ENCODE data around the gene AKT2. TPM values are rescaled to one million over a fixed set of nuclear protein-coding genes. Genes with fewer than 3 reads are reported as not detected.
"Not testable (repeated sequence)": the region's sequence is repeated elsewhere in the genome, so short reads cannot be mapped to it uniquely, and the experiment has no call there.

The AKT2 gene
- polyA plus RNA-seq (ENCODE audit: insufficient read depth in 1 of 5, insufficient read length in 5 of 5, low replicate concordance in 1 of 5) = 100 to 1,000 TPM; 126 to 177 (median 173) TPM
- long read RNA-seq, donor 1, full-length matches to known transcripts = 25 of 69 reads
- long read RNA-seq, donor 1, partial matches to known transcripts = 44 of 69 reads
- long read RNA-seq, donor 1, other reads (novel, unspliced or antisense) = 0 of 69 reads
- long read RNA-seq, donor 2, full-length matches to known transcripts = 21 of 31 reads
- long read RNA-seq, donor 2, partial matches to known transcripts = 10 of 31 reads
- long read RNA-seq, donor 2, other reads (novel, unspliced or antisense) = 0 of 31 reads
- long read RNA-seq, donor 3, full-length matches to known transcripts = 19 of 681 reads
- long read RNA-seq, donor 3, partial matches to known transcripts = 643 of 681 reads
- long read RNA-seq, donor 3, other reads (novel, unspliced or antisense) = 19 of 681 reads
- long read RNA-seq, donor 4, full-length matches to known transcripts = 15 of 35 reads
- long read RNA-seq, donor 4, partial matches to known transcripts = 20 of 35 reads
- long read RNA-seq, donor 4, other reads (novel, unspliced or antisense) = 0 of 35 reads
- long read RNA-seq, donor 5, full-length matches to known transcripts = 25 of 65 reads
- long read RNA-seq, donor 5, partial matches to known transcripts = 40 of 65 reads
- long read RNA-seq, donor 5, other reads (novel, unspliced or antisense) = 0 of 65 reads
- long read RNA-seq, donor 6, full-length matches to known transcripts = 25 of 52 reads
- long read RNA-seq, donor 6, partial matches to known transcripts = 27 of 52 reads
- long read RNA-seq, donor 6, other reads (novel, unspliced or antisense) = 0 of 52 reads
- long read RNA-seq, donor 7, full-length matches to known transcripts = 40 of 52 reads
- long read RNA-seq, donor 7, partial matches to known transcripts = 12 of 52 reads
- long read RNA-seq, donor 7, other reads (novel, unspliced or antisense) = 0 of 52 reads
- long read RNA-seq, donor 8, full-length matches to known transcripts = 10 of 10 reads
- long read RNA-seq, donor 8, partial matches to known transcripts = 0 of 10 reads
- long read RNA-seq, donor 8, other reads (novel, unspliced or antisense) = 0 of 10 reads

- DNase-seq = peak; percentile 82 to 87
Measured at GRCh38 chr19:40284501-40285352, at the start of gene AKT2. Gene AKT2, minus strand, starts transcription at chr19:40285345. Its CDS starts 20,078 bp downstream, at chr19:40265267.

GRCh38 chr19:40333083-40333482 lies 47.9 kb upstream of the AKT2 start:
- DNase-seq = not testable (repeated sequence)

GRCh38 chr19:40332669-40333068 lies 47.5 kb upstream of the AKT2 start:
- DNase-seq = no peak

- no peak for DNase-seq
Measured at GRCh38 chr19:40331052-40331451, 45.9 kb upstream of the AKT2 start.

GRCh38 chr19:40326201-40326600 lies 41.1 kb upstream of the AKT2 start:
- DNase-seq = no peak

- DNase-seq = no peak
Measured at GRCh38 chr19:40323705-40324104, 38.6 kb upstream of the AKT2 start.

- no peak for DNase-seq
Measured at GRCh38 chr19:40322951-40323615, 37.9 kb upstream of the AKT2 start.

- no peak for DNase-seq
Measured at GRCh38 chr19:40322271-40322610, 37.1 kb upstream of the AKT2 start.

- DNase-seq = no peak
Measured at GRCh38 chr19:40321566-40322270, 36.6 kb upstream of the AKT2 start.

- no peak for DNase-seq
Measured at GRCh38 chr19:40321076-40321475, 35.9 kb upstream of the AKT2 start.

- no peak for DNase-seq
Measured at GRCh38 chr19:40320558-40320935, 35.4 kb upstream of the AKT2 start.

- DNase-seq = no peak
Measured at GRCh38 chr19:40317338-40317737, 32.2 kb upstream of the AKT2 start.

- no peak for DNase-seq
Measured at GRCh38 chr19:40315812-40316470, 30.8 kb upstream of the AKT2 start.

GRCh38 chr19:40314656-40315055 lies 29.5 kb upstream of the AKT2 start:
- DNase-seq = no peak

GRCh38 chr19:40313229-40313983 lies 28.3 kb upstream of the AKT2 start:
- no peak for DNase-seq

GRCh38 chr19:40312533-40312932 lies 27.4 kb upstream of the AKT2 start:
- no peak for DNase-seq

GRCh38 chr19:40309666-40310065 lies 24.5 kb upstream of the AKT2 start:
- no peak for DNase-seq

GRCh38 chr19:40305403-40305802 lies 20.3 kb upstream of the AKT2 start:
- DNase-seq = peak; percentile 66 to 77

GRCh38 chr19:40304306-40304705 lies 19.2 kb upstream of the AKT2 start:
- DNase-seq = no peak
